HEK293 (cell line): ENCODE data around the gene PACSIN2.

ENCODE experiments used
- CTCF ChIA-PET: fragments of 350-600 bp; formaldehyde crosslinking; extraction: SDS; loops from one replicate; lab custom pipeline; 2021; ENCODE audit warnings: antibody characterized with exemption; lab: Yijun Ruan, JAX
- POLR2A ChIA-PET: fragments of 300-600 bp; formaldehyde crosslinking; extraction: SDS; loops from one replicate; lab custom pipeline; 2020; ENCODE audit warnings: antibody characterized with exemption, inconsistent platforms; lab: Yijun Ruan, JAX
- H3K27ac ChIP-seq: fragments of 200-500 bp; sonication (Bioruptor generic); 2 replicates; pipeline ENCODE4 v1.5.1; 2014; ENCODE audit warnings: low read depth, low read length, control low read depth, inconsistent platforms; ENCODE audit errors: extremely low read depth
- H3K36me3 ChIP-seq, 2 experiments: fragments of 200-500 bp in 1 of 2; sonication (Bioruptor generic) in 1 of 2; 1 replicate in 1 of 2; 2 replicates in 1 of 2; pipeline ENCODE4 v1.5.1; 2014 to 2017; ENCODE audit warnings: inconsistent platforms in 2 of 2, low read length in 2 of 2; ENCODE audit not compliant: control insufficient read depth in 2 of 2, insufficient read depth in 1 of 2
- H3K4me1 ChIP-seq: fragments of 200-500 bp; sonication (Bioruptor generic); 2 replicates; pipeline ENCODE4 v1.5.1; 2014; ENCODE audit warnings: mild to moderate bottlenecking, low read length, inconsistent platforms; ENCODE audit not compliant: control insufficient read depth, insufficient read depth
- H3K4me3 ChIP-seq: 2 replicates; pipeline ENCODE4 v1.5.1; 2011; ENCODE audit warnings: low read depth, mild to moderate bottlenecking, control low read depth, low read length, moderate library complexity
- H3K9me3 ChIP-seq: fragments of 200-500 bp; sonication (Bioruptor generic); 2 replicates; pipeline ENCODE4 v1.5.1; 2014; ENCODE audit warnings: low read depth, low read length, inconsistent platforms; ENCODE audit not compliant: control insufficient read depth, insufficient read depth
- BCL11A ChIP-seq: fragments of 450-650 bp; formaldehyde crosslinking; IDR thresholded peaks from 2 replicates; pipeline ENCODE4 v1.5.1; 2016; ENCODE audit warnings: low read depth, missing biosample characterization, missing genetic modification characterization
- GLIS1 ChIP-seq: fragments of 450-650 bp; formaldehyde crosslinking; IDR thresholded peaks from 2 replicates; pipeline ENCODE4 v1.5.1; 2016; ENCODE audit warnings: missing biosample characterization, missing genetic modification characterization
- IKZF3 ChIP-seq: fragments of 450-650 bp; IDR thresholded peaks from 2 replicates; pipeline ENCODE4 v1.5.0; 2018; ENCODE audit warnings: missing biosample characterization, mild to moderate bottlenecking, missing genetic modification characterization, moderate library complexity
- KLF1 ChIP-seq: fragments of 450-650 bp; formaldehyde crosslinking; IDR thresholded peaks from 2 replicates; pipeline ENCODE4 v1.5.1; 2016; ENCODE audit warnings: missing biosample characterization, missing genetic modification characterization
- KLF16 ChIP-seq: fragments of 450-650 bp; formaldehyde crosslinking; IDR thresholded peaks from 2 replicates; pipeline ENCODE4 v1.5.1; 2017; ENCODE audit warnings: missing biosample characterization, missing genetic modification characterization
- KLF8 ChIP-seq: fragments of 450-650 bp; formaldehyde crosslinking; IDR thresholded peaks from 2 replicates; pipeline ENCODE4 v1.5.1; 2016; ENCODE audit warnings: missing biosample characterization, missing genetic modification characterization
- OSR2 ChIP-seq: fragments of 450-650 bp; formaldehyde crosslinking; IDR thresholded peaks from 2 replicates; pipeline ENCODE4 v1.5.1; 2016; ENCODE audit warnings: missing biosample characterization, missing genetic modification characterization
- PRDM1 ChIP-seq: fragments of 450-650 bp; formaldehyde crosslinking; IDR thresholded peaks from 2 replicates; pipeline ENCODE4; 2016; ENCODE audit warnings: missing biosample characterization, missing genetic modification characterization
- SCRT2 ChIP-seq: fragments of 450-650 bp; formaldehyde crosslinking; IDR thresholded peaks from 2 replicates; pipeline ENCODE4 v1.5.1; 2016; ENCODE audit warnings: missing biosample characterization, missing genetic modification characterization
- SETDB1 ChIP-seq: IDR thresholded peaks from one replicate; pipeline ENCODE4 v1.6.1; 2017; ENCODE audit warnings: mild to moderate bottlenecking, low read length, moderate library complexity, mixed read lengths; ENCODE audit not compliant: insufficient read length
- WT1 ChIP-seq: fragments of 450-650 bp; formaldehyde crosslinking; IDR thresholded peaks from 2 replicates; pipeline ENCODE4 v1.5.1; 2016; ENCODE audit warnings: missing biosample characterization, missing genetic modification characterization
- ZBTB17 ChIP-seq: fragments of 450-650 bp; formaldehyde crosslinking; IDR thresholded peaks from 2 replicates; pipeline ENCODE4 v1.5.1; 2016; ENCODE audit warnings: missing biosample characterization, missing genetic modification characterization
- ZFP69B ChIP-seq: fragments of 450-650 bp; formaldehyde crosslinking; IDR thresholded peaks from 2 replicates; pipeline ENCODE4 v1.5.1; 2016; ENCODE audit warnings: missing biosample characterization, missing genetic modification characterization
- ZNF184 ChIP-seq: fragments of 450-650 bp; IDR thresholded peaks from 2 replicates; pipeline ENCODE4 v1.5.1; 2018; ENCODE audit warnings: missing biosample characterization, mild to moderate bottlenecking, missing genetic modification characterization
- ZNF24 ChIP-seq: fragments of 450-650 bp; formaldehyde crosslinking; IDR thresholded peaks from 2 replicates; pipeline ENCODE4 v1.5.1; 2016; ENCODE audit warnings: missing biosample characterization, missing genetic modification characterization
- ZNF324 ChIP-seq: fragments of 450-650 bp; formaldehyde crosslinking; IDR thresholded peaks from 2 replicates; pipeline ENCODE4 v1.5.1; 2016; ENCODE audit warnings: missing biosample characterization, missing genetic modification characterization
- ZNF529 ChIP-seq: fragments of 450-650 bp; formaldehyde crosslinking; IDR thresholded peaks from 2 replicates; pipeline ENCODE4 v1.5.1; 2017; ENCODE audit warnings: missing genetic modification characterization, missing biosample characterization; ENCODE audit not compliant: insufficient replicate concordance
- ZNF558 ChIP-seq: fragments of 450-650 bp; formaldehyde crosslinking; IDR thresholded peaks from 2 replicates; pipeline ENCODE4 v1.5.1; 2016; ENCODE audit warnings: missing biosample characterization, missing genetic modification characterization
- ZNF600 ChIP-seq: fragments of 450-650 bp; formaldehyde crosslinking; IDR thresholded peaks from 2 replicates; pipeline ENCODE4 v1.5.1; 2016; ENCODE audit warnings: missing biosample characterization, missing genetic modification characterization
- ZNF629 ChIP-seq: fragments of 450-650 bp; formaldehyde crosslinking; IDR thresholded peaks from 2 replicates; pipeline ENCODE4 v1.5.1; 2017; ENCODE audit warnings: missing biosample characterization, missing genetic modification characterization
- ZNF768 ChIP-seq: fragments of 450-650 bp; formaldehyde crosslinking; IDR thresholded peaks from 2 replicates; pipeline ENCODE4 v1.5.1; 2018; ENCODE audit warnings: missing biosample characterization, mild to moderate bottlenecking, missing genetic modification characterization
- ZXDB ChIP-seq: fragments of 450-650 bp; formaldehyde crosslinking; IDR thresholded peaks from 2 replicates; pipeline ENCODE4 v1.5.1; 2016; ENCODE audit warnings: missing biosample characterization, missing genetic modification characterization
- TF ChIP-seq, protein P1 (sequence below): fragments of 450-650 bp; formaldehyde crosslinking; IDR thresholded peaks from 2 replicates; pipeline ENCODE4 v1.5.1; 2016; ENCODE audit warnings: missing biosample characterization, missing genetic modification characterization
- TF ChIP-seq, protein P2 (sequence below): fragments of 450-650 bp; formaldehyde crosslinking; IDR thresholded peaks from 2 replicates; pipeline ENCODE4 v1.5.1; 2017; ENCODE audit warnings: missing biosample characterization, missing genetic modification characterization
- TF ChIP-seq, protein P3 (sequence below): fragments of 450-650 bp; formaldehyde crosslinking; IDR thresholded peaks from 2 replicates; pipeline ENCODE4 v1.5.1; 2016; ENCODE audit warnings: missing biosample characterization, missing genetic modification characterization
- TF ChIP-seq, protein P4 (sequence below): fragments of 450-650 bp; formaldehyde crosslinking; IDR thresholded peaks from 2 replicates; pipeline ENCODE4 v1.5.1; 2016; ENCODE audit warnings: missing biosample characterization, missing genetic modification characterization
- TF ChIP-seq, protein P5 (sequence below): fragments of 450-650 bp; formaldehyde crosslinking; IDR thresholded peaks from 2 replicates; pipeline ENCODE4 v1.5.1; 2017; ENCODE audit warnings: missing biosample characterization, missing genetic modification characterization
- TF ChIP-seq, protein P6 (sequence below): fragments of 450-650 bp; formaldehyde crosslinking; IDR thresholded peaks from 2 replicates; pipeline ENCODE4 v1.5.1; 2016; ENCODE audit warnings: missing biosample characterization, missing genetic modification characterization

Gene PACSIN2

DNA sequence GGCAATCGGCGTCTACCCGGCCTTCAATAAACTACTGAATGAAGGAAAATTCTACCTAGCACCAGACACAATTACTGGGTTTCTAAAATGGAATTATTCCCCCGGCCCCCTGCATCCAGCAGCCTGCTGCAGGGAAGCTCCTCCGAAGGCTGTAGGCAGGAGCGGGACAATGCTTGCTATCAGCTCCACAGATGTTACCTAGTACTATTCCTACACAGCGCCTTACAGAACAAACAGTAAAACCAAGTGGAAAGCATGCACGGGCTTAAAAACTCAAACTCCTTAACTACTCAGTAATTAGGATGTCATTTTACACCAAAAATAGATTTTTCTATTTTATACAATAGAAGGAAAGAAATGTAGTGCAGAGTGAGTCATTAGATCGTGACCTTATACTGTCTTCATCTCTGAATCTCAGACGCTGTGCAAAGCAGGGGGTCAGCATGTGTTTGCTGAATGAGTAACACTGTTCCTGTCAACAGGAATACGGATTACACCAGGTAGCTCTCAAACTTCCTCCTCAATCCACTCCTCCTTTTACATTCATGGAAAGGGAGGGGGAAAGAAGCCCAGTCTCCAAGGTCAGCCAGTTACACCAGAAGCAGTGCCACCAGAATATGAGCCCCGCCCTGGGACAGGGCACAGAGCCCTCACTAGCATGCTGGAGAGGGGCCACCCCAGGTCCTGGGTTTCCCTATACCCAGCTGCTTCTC is 74.9 kb downstream of the PACSIN2 start:
- no peaks in the 10 kb centered on the region for H3K9me3 ChIP-seq
- ChIA-PET CTCF (interaction anchor here (0.5 to 0.9 kb wide), 3 partner anchors 19 to 117 kb away, joined by 3 to 4 read pairs (median 3); no protein-coding TSS in a partner anchor), POLR2A (interaction anchor here (0.6 to 1.3 kb wide), 3 partner anchors 14 to 74 kb away, joined by 3 read pairs; no protein-coding TSS in a partner anchor)
- H3K4me1 ChIP-seq: peaks cover 15% of the 10 kb centered on the region
- H3K4me3 ChIP-seq: no peak overlapping the region
- peak overlapping the region; percentile 38; the same call in 1 of the 2 replicates for H3K27ac ChIP-seq
- H3K36me3 ChIP-seq: peaks cover 0 to 3% of the 10 kb centered on the region in 2 experiments; a peak in 1 of 3 replicates
- TF ChIP-seq, protein P1, sequence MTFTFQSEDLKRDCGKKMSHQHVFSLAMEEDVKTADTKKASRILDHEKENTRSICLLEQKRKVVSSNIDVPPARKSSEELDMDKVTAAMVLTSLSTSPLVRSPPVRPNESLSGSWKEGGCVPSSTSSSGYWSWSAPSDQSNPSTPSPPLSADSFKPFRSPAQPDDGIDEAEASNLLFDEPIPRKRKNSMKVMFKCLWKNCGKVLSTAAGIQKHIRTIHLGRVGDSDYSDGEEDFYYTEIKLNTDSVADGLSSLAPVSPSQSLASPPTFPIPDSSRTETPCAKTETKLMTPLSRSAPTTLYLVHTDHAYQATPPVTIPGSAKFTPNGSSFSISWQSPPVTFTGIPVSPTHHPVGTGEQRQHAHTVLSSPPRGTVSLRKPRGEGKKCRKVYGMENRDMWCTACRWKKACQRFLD (tag by site-specific recombination): no peak
- TF ChIP-seq OSR2: peak; percentile 95
- peak; percentile 27; the same call in 1 of the 2 replicates for TF ChIP-seq ZNF324
- TF ChIP-seq, protein P2, sequence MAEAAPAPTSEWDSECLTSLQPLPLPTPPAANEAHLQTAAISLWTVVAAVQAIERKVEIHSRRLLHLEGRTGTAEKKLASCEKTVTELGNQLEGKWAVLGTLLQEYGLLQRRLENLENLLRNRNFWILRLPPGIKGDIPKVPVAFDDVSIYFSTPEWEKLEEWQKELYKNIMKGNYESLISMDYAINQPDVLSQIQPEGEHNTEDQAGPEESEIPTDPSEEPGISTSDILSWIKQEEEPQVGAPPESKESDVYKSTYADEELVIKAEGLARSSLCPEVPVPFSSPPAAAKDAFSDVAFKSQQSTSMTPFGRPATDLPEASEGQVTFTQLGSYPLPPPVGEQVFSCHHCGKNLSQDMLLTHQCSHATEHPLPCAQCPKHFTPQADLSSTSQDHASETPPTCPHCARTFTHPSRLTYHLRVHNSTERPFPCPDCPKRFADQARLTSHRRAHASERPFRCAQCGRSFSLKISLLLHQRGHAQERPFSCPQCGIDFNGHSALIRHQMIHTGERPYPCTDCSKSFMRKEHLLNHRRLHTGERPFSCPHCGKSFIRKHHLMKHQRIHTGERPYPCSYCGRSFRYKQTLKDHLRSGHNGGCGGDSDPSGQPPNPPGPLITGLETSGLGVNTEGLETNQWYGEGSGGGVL: 0 out of 2 replicates have a peak, but pooled peaks have one; percentile 40
- TF ChIP-seq ZXDB (tag by site-specific recombination): 0 out of 2 replicates have a peak, but pooled peaks have one; percentile 24
- no peak for TF ChIP-seq SETDB1
- peak; percentile 44; the same call in 1 of the 2 replicates for TF ChIP-seq SCRT2
- TF ChIP-seq, protein P3, sequence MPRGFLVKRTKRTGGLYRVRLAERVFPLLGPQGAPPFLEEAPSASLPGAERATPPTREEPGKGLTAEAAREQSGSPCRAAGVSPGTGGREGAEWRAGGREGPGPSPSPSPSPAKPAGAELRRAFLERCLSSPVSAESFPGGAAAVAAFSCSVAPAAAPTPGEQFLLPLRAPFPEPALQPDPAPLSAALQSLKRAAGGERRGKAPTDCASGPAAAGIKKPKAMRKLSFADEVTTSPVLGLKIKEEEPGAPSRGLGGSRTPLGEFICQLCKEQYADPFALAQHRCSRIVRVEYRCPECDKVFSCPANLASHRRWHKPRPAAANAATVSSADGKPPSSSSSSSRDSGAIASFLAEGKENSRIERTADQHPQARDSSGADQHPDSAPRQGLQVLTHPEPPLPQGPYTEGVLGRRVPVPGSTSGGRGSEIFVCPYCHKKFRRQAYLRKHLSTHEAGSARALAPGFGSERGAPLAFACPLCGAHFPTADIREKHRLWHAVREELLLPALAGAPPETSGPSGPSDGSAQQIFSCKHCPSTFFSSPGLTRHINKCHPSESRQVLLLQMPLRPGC (tag by site-specific recombination): peak; percentile 46; the same call in 1 of the 2 replicates
- peak; percentile 58; the same call in 1 of the 2 replicates for TF ChIP-seq ZFP69B (tag by site-specific recombination)
- TF ChIP-seq WT1 (tag by site-specific recombination): peak; percentile 66
- TF ChIP-seq, protein P4, sequence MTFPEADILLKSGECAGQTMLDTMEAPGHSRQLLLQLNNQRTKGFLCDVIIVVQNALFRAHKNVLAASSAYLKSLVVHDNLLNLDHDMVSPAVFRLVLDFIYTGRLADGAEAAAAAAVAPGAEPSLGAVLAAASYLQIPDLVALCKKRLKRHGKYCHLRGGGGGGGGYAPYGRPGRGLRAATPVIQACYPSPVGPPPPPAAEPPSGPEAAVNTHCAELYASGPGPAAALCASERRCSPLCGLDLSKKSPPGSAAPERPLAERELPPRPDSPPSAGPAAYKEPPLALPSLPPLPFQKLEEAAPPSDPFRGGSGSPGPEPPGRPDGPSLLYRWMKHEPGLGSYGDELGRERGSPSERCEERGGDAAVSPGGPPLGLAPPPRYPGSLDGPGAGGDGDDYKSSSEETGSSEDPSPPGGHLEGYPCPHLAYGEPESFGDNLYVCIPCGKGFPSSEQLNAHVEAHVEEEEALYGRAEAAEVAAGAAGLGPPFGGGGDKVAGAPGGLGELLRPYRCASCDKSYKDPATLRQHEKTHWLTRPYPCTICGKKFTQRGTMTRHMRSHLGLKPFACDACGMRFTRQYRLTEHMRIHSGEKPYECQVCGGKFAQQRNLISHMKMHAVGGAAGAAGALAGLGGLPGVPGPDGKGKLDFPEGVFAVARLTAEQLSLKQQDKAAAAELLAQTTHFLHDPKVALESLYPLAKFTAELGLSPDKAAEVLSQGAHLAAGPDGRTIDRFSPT (tag by site-specific recombination): peak; percentile 65; the same call in 1 of the 2 replicates
- TF ChIP-seq ZNF600 (tag by site-specific recombination): peak; percentile 95
- TF ChIP-seq PRDM1 (tag by site-specific recombination): peak; percentile 71
- no peak for TF ChIP-seq KLF16 (tag by site-specific recombination)
- peak; percentile 97 for TF ChIP-seq GLIS1 (tag by site-specific recombination)
- TF ChIP-seq ZNF529 (tag by site-specific recombination): no peak
- peak; percentile 88 for TF ChIP-seq ZNF24 (tag by site-specific recombination)
- TF ChIP-seq, protein P5, sequence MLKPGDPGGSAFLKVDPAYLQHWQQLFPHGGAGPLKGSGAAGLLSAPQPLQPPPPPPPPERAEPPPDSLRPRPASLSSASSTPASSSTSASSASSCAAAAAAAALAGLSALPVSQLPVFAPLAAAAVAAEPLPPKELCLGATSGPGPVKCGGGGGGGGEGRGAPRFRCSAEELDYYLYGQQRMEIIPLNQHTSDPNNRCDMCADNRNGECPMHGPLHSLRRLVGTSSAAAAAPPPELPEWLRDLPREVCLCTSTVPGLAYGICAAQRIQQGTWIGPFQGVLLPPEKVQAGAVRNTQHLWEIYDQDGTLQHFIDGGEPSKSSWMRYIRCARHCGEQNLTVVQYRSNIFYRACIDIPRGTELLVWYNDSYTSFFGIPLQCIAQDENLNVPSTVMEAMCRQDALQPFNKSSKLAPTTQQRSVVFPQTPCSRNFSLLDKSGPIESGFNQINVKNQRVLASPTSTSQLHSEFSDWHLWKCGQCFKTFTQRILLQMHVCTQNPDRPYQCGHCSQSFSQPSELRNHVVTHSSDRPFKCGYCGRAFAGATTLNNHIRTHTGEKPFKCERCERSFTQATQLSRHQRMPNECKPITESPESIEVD (tag by site-specific recombination): peak; percentile 100
- TF ChIP-seq ZNF184 (tag by site-specific recombination): peak; percentile 58; the same call in 1 of the 2 replicates
- TF ChIP-seq ZNF768: peak; percentile 42; the same call in 1 of the 2 replicates
- peak; percentile 70 for TF ChIP-seq KLF8 (tag by site-specific recombination)
- TF ChIP-seq, protein P6, sequence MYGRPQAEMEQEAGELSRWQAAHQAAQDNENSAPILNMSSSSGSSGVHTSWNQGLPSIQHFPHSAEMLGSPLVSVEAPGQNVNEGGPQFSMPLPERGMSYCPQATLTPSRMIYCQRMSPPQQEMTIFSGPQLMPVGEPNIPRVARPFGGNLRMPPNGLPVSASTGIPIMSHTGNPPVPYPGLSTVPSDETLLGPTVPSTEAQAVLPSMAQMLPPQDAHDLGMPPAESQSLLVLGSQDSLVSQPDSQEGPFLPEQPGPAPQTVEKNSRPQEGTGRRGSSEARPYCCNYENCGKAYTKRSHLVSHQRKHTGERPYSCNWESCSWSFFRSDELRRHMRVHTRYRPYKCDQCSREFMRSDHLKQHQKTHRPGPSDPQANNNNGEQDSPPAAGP: peak; percentile 71
- TF ChIP-seq ZBTB17 (tag by site-specific recombination): peak; percentile 76
- peak; percentile 43; the same call in 1 of the 2 replicates for TF ChIP-seq BCL11A (tag by site-specific recombination)
- 0 out of 2 replicates have a peak, but pooled peaks have one; percentile 21 for TF ChIP-seq KLF1 (tag by site-specific recombination)
- TF ChIP-seq ZNF558 (tag by site-specific recombination): peak; percentile 53; the same call in 1 of the 2 replicates
- peak; percentile 89 for TF ChIP-seq ZNF629 (tag by site-specific recombination)
- peak; percentile 72 for TF ChIP-seq IKZF3
